ENCODE measurements around the gene OGFOD3.
"Not testable (repeated sequence)": the region's sequence is repeated elsewhere in the genome, so short reads cannot be mapped to it uniquely, and the experiment has no call there.

The OGFOD3 gene

DNA sequence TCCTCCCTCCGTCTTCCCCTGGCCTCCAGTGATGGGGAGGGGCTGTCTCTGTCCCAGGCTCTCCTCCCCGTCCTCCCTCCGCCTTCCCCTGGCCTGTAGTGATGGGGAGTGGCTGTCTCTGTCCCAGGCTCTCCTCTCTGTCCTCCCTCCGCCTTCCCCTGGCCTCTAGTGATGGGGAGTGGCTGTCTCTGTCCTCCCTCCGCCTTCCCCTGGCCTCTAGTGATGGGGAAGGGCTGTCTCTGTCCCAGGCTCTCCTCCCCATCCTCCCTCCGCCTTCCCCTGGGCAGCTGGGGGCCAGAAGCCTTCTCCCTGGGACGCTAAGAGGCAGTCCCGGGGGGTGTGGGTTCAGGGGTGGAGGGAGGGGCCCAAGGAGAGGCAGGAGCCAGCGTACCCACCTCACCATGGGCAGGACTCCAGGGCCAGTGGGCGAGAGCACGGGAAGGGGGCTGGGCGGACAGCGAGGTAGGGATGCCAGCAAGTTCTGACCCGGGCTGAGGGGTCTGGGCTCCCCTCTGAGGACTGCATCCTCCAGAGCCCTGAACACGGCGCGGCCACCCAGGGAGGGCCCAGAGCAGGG lies 32.0 kb downstream of the OGFOD3 start:
- DNase-seq = no peak

DNA sequence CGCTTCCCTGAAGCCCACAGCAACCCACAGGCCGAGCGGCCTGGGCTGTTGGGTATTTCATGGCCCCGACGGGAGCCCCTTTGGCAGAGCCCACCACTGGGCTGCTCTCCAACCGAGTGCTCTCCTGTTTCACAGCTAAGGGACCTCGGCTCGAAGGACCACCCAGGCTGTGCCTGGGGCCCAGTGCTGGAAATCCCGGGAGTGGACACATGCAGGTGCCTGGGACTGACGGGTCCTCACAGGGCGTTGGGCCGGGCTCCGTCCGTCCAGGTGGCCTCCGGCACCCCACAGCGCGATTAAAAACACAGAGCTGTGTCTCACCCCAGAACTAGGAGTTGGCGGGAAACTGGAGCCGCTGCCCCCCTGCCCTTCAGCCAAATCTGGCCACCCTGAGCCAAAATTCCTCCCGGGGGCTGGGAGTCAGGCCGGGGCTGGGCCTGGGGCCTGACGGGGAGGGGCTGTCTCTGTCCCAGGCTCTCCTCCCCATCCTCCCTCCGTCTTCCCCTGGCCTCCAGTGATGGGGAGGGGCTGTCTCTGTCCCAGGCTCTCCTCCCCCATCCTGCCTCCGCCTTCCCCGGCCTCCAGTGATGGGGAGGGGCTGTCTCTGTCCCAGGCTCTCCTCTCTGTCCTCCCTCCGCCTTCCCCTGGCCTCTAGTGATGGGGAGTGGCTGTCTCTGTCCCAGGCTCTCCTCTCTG lies 32.7 kb downstream of the OGFOD3 start:
- no peak for DNase-seq

DNA sequence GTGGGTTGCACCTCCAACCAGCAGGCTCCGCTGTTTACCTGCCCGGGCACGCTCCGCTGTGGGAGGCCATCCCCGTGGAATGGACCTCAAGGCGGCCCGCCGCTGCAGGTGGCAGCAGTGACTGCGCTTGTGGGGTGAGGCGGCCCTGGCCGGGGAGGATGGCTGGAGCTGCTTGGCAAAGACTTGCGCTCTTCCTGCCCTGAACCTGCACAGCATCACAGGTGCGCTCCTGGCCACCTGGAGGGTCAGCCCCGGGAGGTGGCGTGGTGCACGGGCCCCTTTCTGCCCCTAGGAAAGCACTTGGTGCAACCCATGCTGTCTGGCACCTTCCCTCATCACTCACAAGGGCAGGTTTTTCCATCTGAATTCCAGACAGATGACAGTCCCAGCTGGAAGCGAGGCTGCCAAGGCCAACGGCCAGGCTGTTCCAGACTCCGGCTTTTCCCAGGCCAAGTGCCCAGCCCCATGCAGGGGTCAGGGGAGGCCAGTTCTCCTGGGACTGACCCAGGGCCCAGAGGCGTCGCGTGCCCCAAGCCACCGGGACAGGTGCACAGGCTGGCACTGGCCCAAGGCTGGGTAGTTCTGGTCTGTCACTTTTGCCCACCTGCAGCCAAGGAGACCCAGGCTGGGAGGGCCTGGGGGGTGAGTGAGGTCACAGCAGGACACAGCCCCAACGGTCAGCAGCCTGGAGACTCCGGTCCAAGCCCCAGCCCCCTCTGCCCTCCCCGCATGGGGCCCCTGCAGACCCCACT lies 33.5 kb downstream of the OGFOD3 start:
- peak; percentile 43 to 90 for DNase-seq

DNA sequence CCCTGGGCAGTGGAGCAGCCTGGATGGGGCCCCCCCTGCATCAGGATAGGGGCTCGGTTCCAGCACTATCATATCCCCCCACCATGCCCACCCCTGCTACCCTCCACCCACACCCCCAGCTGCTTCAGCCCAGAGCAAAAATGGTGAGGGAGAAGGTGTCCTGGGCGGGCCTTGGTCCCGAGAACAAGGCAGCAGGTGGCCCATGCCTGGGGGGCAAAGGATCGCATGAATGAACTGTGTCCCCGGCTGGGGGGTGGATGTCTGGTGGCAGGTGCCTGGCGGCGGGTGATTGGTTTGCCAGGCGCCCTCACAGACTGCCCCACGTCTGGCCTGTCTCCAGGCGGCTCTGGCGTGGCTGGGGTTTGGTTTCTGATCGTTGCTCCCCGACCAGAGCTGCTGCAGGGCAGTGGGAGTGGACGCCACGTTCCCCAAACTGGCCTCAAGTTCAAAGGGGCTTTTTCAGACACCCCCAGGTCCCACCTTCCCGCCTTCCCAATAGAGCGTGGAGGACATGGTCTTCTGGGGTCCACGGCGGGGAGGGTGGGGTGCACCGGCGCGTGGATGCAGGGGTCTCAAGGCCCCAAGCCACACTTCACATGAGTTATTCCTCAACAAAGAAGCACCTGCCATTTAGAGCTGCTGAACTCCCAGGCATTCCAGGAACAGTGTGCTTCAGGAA lies 34.2 kb downstream of the OGFOD3 start:
- DNase-seq = peak in 1 of 2 experiments; percentile 79

GRCh38 chr17:82383411-82383810 lies 35.0 kb downstream of the OGFOD3 start:
- DNase-seq = peak in 1 of 2 experiments; percentile 62

DNA sequence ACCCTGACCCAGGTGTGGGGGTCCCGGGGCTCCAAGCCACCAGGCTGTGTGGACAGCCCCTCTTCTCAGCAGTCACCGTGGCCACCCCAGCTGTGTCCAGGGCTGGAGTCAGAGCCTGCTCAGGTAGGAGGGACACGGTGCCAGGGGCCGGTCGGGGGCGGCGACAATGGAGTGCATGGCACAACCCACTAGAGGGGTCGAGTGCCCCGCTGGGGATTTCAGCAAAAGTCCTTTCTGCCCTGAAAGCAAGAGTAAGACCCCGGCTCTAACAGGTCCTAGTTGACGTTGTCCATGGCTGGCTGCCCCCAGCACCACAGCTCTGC lies 35.5 kb downstream of the OGFOD3 start:
- no peak for DNase-seq

- DNase-seq = not testable (repeated sequence)
Measured at GRCh38 chr17:82382220-82382932, 36.0 kb downstream of the OGFOD3 start.

DNA sequence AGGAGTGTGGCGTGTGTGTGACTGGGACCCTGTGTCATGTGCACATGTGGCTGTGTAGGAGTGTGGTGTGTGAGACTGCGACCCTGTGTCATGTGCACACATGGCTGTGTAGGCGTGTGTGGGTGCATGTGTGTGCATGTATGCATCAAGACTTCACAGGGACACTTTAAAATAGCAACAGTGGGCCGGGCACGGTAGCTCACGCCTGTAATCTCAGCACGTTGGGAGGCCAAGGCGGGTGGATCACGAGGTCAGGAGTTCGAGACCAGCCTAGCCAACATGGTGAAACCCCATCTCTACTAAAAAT lies 36.7 kb downstream of the OGFOD3 start:
- not testable (repeated sequence) for DNase-seq

DNA sequence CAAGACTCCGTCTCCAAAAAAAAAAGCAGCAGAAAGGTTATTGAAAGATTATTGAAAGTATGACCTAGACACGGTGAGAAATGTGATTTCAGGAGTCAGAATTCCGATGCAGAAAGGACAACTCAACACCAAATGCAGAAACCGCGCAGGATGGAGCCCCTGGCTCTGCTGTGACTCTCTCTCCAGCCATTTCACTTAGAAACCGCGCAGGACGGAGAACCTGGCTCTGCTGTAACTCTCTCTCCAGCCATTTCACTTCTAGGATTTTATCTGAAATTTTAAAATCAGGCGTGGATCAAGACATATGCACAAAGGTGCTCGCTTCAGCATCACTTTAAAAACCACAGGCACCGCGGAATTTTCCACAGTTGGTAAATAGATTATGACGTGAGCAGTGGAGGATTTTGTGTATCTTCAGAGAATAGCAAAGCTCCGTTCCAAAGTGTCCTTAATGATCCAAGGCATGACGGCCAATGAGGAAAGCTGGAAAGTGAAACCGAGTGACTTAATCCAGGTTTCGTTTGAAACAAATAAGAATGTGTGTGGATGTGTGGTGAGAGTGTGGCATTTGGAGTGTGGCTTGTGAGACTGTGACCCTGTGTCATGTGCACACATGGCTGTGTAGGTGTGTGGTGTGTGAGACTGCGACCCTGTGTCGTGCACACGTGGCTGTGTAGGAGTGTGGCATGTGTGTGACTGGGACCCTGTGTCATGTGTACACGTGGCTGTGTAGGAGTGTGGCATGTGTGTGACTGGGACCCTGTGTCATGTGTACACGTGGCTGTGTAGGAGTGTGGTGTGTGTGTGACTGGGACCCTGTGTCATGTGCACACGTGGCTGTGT lies 37.3 kb downstream of the OGFOD3 start:
- no peak for DNase-seq

DNA sequence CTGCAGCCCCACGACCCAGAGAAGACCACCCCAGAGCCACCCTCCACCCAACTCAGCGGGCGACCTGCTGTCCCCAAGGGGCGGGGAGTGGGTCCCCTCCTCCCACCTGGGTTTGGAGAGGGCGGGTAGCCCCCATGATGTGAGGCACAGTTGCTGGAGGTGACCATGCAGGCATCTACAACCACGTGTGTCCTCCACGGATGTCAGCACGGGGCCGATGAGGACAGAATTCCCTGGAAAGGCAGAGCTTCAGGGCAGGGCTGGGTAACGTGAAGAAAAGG lies 39.7 kb downstream of the OGFOD3 start:
- DNase-seq = no peak

DNA sequence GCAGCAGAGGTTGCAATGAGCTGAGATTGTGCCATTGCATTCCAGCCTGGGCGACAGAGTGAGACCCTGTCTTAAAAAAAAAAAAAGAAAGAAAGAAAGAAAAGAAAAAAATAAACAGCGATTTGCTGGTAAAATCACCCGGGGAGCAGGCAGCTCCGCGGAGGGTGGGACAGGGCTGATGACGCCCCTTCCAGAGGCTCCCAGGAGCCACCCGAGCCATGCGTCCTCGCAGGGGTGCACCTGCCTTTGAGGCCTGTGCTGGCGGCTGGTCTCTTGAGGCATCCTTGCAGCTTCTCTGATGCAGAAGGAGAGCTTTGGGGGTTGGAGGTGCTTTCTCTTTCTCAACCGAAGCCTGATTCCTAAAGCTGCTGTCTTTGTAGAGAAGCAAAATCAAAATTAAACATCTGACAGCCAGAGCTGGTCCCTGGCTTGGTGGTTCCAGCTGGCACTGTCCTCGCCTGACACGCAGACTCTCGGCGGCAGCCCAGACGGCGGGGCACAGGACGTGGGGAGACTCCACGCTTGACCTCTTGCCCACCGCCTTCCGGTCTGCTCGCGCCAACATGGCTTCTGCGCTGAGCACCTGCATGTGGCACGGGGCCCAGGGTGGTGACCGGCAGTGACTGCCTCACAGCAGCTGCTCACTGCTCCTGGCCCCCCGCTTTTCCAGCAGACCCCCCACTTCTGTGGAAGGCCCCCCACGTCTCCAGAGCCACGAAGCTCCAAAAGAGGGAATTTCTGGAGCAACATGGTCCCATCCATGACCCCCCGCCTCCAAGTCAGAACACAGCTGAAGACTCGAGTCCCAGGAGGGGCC lies 40.3 kb downstream of the OGFOD3 start:
- DNase-seq = no peak

DNA sequence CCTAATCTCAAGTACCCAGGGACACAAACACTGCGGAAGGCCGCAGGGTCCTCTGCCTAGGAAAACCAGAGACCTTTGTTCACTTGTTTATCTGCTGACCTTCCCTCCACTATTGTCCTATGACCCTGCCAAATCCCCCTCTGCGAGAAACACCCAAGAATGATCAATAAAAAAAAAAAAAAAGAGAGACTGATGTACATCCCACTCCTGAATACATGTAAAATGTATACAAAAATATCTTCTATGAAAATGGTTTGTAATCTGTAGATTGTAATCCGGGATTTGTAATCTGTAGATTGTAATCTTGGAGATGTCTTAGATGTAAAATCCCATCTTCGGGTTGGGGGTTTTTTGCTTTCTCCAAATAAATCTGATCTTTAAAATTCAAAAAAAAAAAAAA lies 41.1 kb downstream of the OGFOD3 start:
- DNase-seq = not testable (repeated sequence)

- no peak for DNase-seq
Measured at GRCh38 chr17:82376042-82376730, 42.2 kb downstream of the OGFOD3 start.

DNA sequence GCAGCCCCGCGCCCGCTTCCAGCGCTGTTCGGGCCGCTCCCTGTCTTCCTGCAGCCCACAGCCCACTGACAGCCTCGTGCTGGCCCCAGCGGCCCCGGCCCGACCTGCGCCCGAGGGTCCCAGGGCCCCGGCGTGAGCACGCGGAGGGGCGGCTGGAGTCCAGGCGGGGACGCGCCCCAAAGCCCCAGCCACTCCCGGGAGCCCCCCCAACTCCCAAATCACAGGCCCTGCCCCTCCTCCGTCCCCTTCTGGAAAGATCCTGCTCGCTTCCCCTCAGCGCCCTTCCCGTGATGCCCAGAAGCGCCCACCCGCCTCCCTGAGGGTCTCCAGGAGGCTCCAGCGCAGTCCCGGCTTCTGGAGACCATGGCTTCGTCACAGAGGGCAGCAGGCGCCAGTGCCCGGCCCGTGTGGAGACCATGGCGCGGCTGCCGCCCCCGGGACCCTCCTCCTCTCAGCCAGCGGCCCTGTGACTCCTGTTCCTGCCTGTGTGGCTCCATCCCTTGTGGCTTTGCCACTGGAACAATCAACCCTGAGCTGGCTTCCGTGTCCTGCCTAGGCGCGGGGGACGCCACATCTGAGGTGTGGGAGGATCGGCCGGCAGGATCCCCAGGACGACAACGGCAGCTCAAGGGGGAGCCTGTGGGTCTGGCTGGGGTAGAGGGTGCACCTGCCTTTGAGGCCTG lies 42.9 kb downstream of the OGFOD3 start:
- DNase-seq = no peak

DNA sequence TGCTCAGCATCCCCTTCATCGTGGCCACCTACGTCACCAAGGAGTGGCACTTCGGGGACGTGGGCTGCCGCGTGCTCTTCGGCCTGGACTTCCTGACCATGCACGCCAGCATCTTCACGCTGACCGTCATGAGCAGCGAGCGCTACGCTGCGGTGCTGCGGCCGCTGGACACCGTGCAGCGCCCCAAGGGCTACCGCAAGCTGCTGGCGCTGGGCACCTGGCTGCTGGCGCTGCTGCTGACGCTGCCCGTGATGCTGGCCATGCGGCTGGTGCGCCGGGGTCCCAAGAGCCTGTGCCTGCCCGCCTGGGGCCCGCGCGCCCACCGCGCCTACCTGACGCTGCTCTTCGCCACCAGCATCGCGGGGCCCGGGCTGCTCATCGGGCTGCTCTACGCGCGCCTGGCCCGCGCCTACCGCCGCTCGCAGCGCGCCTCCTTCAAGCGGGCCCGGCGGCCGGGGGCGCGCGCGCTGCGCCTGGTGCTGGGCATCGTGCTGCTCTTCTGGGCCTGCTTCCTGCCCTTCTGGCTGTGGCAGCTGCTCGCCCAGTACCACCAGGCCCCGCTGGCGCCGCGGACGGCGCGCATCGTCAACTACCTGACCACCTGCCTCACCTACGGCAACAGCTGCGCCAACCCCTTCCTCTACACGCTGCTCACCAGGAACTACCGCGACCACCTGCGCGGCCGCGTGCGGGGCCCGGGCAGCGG lies 43.6 kb downstream of the OGFOD3 start:
- peak in 1 of 2 experiments; percentile 75 for DNase-seq

- DNase-seq = peak in 1 of 2 experiments; percentile 49
Measured at GRCh38 chr17:82373731-82374625, 44.4 kb downstream of the OGFOD3 start.

GRCh38 chr17:82373072-82373452 lies 45.3 kb downstream of the OGFOD3 start:
- DNase-seq = not testable (repeated sequence)

- no peak for DNase-seq
Measured at GRCh38 chr17:82372249-82373071, 45.9 kb downstream of the OGFOD3 start.
